ENCODE results near the gene CTSK. TPM values are rescaled to one million over a fixed set of nuclear protein-coding genes. Genes with fewer than 3 reads are reported as not detected.

The CTSK gene
- total RNA-seq (2022; extraction: Qiagen RNA extraction) = 1.2 to 2.3 TPM (median 1.4 TPM) in 5 replicates

DNA sequence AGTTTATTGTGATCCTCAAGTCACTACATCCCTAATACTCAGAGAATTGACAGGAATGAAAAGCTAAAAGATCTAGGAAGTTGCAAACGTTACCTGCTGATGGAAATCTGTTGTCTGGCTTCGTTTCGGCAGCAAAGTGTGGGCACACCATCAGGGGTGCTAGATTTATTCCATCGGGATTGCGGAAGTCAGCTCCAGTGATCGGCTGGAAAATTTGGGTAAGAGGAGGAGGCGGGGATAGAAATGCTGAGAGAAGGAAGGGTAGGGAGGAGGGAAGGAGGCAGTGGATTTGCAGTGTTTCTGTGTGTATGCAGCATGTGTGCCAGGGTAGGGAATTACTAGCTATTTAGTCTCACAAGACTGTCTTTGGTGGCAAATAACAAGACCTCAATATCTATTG, at the start of gene CTSK:
TSS of gene CTSK (minus strand) at position 140 of the 400 bp plus-strand sequence. CDS start 1,455 bp downstream, outside the sequence.

DNA sequence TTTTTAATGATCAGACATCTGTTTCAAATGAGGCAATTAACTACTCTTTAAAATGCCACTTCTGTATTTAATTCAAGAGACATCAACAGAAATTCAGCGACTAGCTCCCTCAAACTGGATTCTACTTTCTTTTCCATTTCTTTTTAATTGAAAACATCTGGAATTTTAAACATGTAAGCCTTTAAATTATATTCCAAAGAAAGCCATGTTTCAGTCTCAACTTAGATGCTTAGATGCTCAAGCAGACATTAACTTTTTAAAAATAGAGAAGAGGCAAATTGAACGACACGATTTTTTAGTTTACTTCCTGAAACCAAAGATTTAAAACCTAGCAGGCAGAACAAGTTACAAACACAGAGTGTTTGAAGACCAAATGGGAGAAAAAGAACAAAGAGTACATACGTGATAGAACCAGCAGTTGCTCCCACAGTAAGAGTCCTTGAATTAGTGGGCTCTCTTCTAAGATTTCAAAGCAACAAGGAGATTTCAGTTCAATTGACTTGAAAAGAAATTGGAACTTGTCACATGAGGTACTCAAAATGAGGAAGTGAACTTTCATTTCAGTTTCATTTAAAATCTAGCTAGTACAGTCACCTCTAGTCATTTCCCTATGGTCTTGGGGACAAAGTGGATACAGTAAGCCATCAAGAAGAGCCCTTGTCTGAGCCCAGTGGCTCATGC, 42.6 kb downstream of the CTSK start, which contains the start of gene CTSS:
TSS of gene CTSS (minus strand) at position 483 of the 681 bp plus-strand sequence. CDS start 1,015 bp downstream, outside the sequence.

Other genes with a start within 250 kb of the CTSK start
- 227 to 337 TPM (median 299 TPM) in 5 replicates for gene MCL1, start 228.7 kb downstream of the CTSK start, total RNA-seq (2022; extraction: Qiagen RNA extraction)
- 128 to 143 TPM (median 138 TPM) in 5 replicates for gene ENSA, start 178.6 kb downstream of the CTSK start, total RNA-seq (2022; extraction: Qiagen RNA extraction)
- gene GOLPH3L, start 111.1 kb downstream of the CTSK start, total RNA-seq (2022; extraction: Qiagen RNA extraction) = 11.5 to 21.8 TPM (median 15.3 TPM) in 5 replicates
- 6.7 to 11.9 TPM (median 9.5 TPM) in 5 replicates for gene HORMAD1, start 87.4 kb downstream of the CTSK start, total RNA-seq (2022; extraction: Qiagen RNA extraction)
- gene CTSS, start 42.5 kb downstream of the CTSK start, total RNA-seq (2022; extraction: Qiagen RNA extraction) = 14.9 to 18.7 TPM (median 15.5 TPM) in 5 replicates
- 10.2 to 18.8 TPM (median 12.2 TPM) in 5 replicates for gene ARNT, start 68.3 kb upstream of the CTSK start, total RNA-seq (2022; extraction: Qiagen RNA extraction)
- gene CTXND2, start 78.9 kb upstream of the CTSK start, total RNA-seq (2022; extraction: Qiagen RNA extraction) = not detected in 5 replicates
- gene SETDB1, start 118.1 kb upstream of the CTSK start, total RNA-seq (2022; extraction: Qiagen RNA extraction) = 21.9 to 29.0 TPM (median 22.2 TPM) in 5 replicates
- gene CERS2, start 166.6 kb upstream of the CTSK start, total RNA-seq (2022; extraction: Qiagen RNA extraction) = 241 to 291 TPM (median 246 TPM) in 5 replicates
- gene ANXA9, start 174.0 kb upstream of the CTSK start, total RNA-seq (2022; extraction: Qiagen RNA extraction) = 0.70 to 1.1 TPM (median 0.84 TPM) in 5 replicates
- gene MINDY1, start 198.6 kb upstream of the CTSK start, total RNA-seq (2022; extraction: Qiagen RNA extraction) = 2.6 to 3.9 TPM (median 3.0 TPM) in 5 replicates
- 12.0 to 19.6 TPM (median 15.3 TPM) in 5 replicates for gene PRUNE1, start 200.2 kb upstream of the CTSK start, total RNA-seq (2022; extraction: Qiagen RNA extraction)
- gene BNIPL, start 228.3 kb upstream of the CTSK start, total RNA-seq (2022; extraction: Qiagen RNA extraction) = 0.03 to 0.28 TPM (median 0.09 TPM) in 5 replicates
- gene C1orf56, start 239.5 kb upstream of the CTSK start, total RNA-seq (2022; extraction: Qiagen RNA extraction) = 5.9 to 7.9 TPM (median 6.2 TPM) in 5 replicates